HepG2 (cell line): ENCODE measurements around the gene ZBTB25. TPM values are rescaled to one million over a fixed set of nuclear protein-coding genes. Genes with fewer than 3 reads are reported as not detected.

ENCODE experiments used
- ATF3 ChIP-seq: sonication (generic); formaldehyde crosslinking; IDR thresholded peaks from 2 replicates; pipeline ENCODE4 v1.4.0; 2020; ENCODE audit warnings: missing genetic modification reagents
- FOXO1 ChIP-seq: sonication (generic); formaldehyde crosslinking; IDR thresholded peaks from 2 replicates; pipeline ENCODE4 v1.4.0; 2020; ENCODE audit warnings: missing genetic modification reagents
- GPN1 ChIP-seq: sonication (generic); formaldehyde crosslinking; IDR thresholded peaks from 2 replicates; pipeline ENCODE4 v1.5.1; 2020; ENCODE audit warnings: missing genetic modification reagents, borderline replicate concordance
- HDAC2 ChIP-seq: sonication (generic); formaldehyde crosslinking; IDR thresholded peaks from 2 replicates; pipeline ENCODE4 v1.4.0; 2020; ENCODE audit warnings: missing genetic modification reagents
- KDM2A ChIP-seq: sonication (generic); formaldehyde crosslinking; IDR thresholded peaks from 2 replicates; pipeline ENCODE4 v1.4.0; 2020; ENCODE audit warnings: low read depth, missing genetic modification reagents, borderline replicate concordance
- MAX ChIP-seq: IDR thresholded peaks from 2 replicates; pipeline ENCODE4 v1.6.1; 2012; ENCODE audit warnings: inconsistent platforms
- ZFP36L2 ChIP-seq: sonication (generic); formaldehyde crosslinking; IDR thresholded peaks from 2 replicates; pipeline ENCODE4 v1.4.0; 2020; ENCODE audit warnings: missing genetic modification reagents
- ZNF709 ChIP-seq: sonication (generic); formaldehyde crosslinking; IDR thresholded peaks from 2 replicates; pipeline ENCODE4 v1.5.0; 2020; ENCODE audit warnings: mild to moderate bottlenecking, missing genetic modification reagents
- ZNF772 ChIP-seq: sonication (generic); formaldehyde crosslinking; IDR thresholded peaks from 2 replicates; pipeline ENCODE4 v1.5.0; 2020; ENCODE audit warnings: mild to moderate bottlenecking, missing genetic modification reagents
- ZNF792 ChIP-seq: IDR thresholded peaks from 2 replicates; pipeline ENCODE4 v1.6.1; 2016
- polyA plus RNA-seq, 8 experiments: library from polyadenylated mRNA; depleted of rRNA in 3 of 8; stranded (reverse) in 7 of 8; unstranded in 1 of 8; fragments of >200 nt; fragmentation: Illumina TruSeq in 4 of 8; extraction: Trizol in 4 of 8; gene quantifications; 2 replicates each; pipeline versions ENCODE4 v1.2.1 to v1.2.3, GENCODE V29; 2011 to 2016; ENCODE audit warnings: low read depth in 4 of 8, missing spikeins in 1 of 8, mixed read lengths in 1 of 8; ENCODE audit not compliant: insufficient read depth in 1 of 8
- total RNA-seq, 5 experiments: library from RNA; depleted of rRNA; stranded (reverse); fragments of >200 nt; fragmentation: Illumina TruSeq; extraction: Trizol; gene quantifications; 2 replicates each; pipeline ENCODE4 v1.2.3, GENCODE V29; 2016; ENCODE audit warnings: low read depth in 1 of 5
- TF ChIP-seq, protein P1 (sequence below): sonication (generic); formaldehyde crosslinking; IDR thresholded peaks from 2 replicates; pipeline ENCODE4 v1.4.0; 2020; ENCODE audit warnings: mild to moderate bottlenecking, missing genetic modification reagents
- TF ChIP-seq, protein P2 (sequence below): sonication (generic); formaldehyde crosslinking; IDR thresholded peaks from one replicate; pipeline ENCODE4 v1.5.1; 2020; ENCODE audit warnings: mild to moderate bottlenecking, missing genetic modification reagents; ENCODE audit errors: not compliant biosample characterization
- TF ChIP-seq, protein P3 (sequence below): sonication (generic); formaldehyde crosslinking; IDR thresholded peaks from 2 replicates; pipeline ENCODE4 v1.4.0; 2020; ENCODE audit warnings: missing genetic modification reagents, mild to moderate bottlenecking, borderline replicate concordance

Gene ZBTB25
- total and polyA plus RNA-seq, 2 of the 13 experiments (the other 11 are each of a cell fraction or from before 2014, with no cell fraction given): 3.5 to 7.6 TPM

DNA sequence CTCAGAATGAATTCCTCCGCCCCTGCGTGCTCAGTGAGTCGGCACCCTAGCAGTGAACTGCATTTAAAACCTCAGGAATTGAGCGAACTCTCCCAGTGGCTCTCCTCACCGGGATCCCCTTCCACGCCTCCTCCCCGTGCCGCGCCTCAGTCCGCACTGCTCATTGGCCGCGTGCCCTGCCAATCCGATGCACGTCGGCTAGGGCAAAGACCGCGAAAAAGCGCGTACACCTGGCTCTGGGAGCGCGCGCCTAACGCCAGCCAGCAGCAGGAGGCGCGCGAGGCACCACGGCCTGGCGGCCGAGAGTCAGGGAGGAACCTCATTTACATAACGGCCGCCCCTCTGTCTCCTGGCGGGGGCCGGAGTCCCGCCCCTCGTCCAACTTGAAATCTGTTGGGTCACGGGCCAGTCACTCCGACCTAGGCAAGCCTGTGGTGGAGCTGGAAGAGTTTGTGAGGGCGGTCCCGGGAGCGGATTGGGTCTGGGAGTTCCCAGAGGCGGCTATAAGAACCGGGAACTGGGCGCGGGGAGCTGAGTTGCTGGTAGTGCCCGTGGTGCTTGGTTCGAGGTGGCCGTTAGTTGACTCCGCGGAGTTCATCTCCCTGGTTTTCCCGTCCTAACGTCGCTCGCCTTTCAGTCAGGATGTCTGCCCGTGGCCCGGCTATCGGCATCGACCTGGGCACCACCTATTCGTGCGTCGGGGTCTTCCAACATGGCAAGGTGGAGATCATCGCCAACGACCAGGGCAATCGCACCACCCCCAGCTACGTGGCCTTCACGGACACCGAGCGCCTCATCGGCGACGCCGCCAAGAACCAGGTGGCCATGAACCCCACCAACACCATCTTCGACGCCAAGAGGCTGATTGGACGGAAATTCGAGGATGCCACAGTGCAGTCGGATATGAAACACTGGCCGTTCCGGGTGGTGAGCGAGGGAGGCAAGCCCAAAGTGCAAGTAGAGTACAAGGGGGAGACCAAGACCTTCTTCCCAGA is 36.9 kb upstream of the ZBTB25 start, which contains the start of gene HSPA2 (continued):
- no peak for TF ChIP-seq ATF3 (CRISPR knock-in tag)
- peak; percentile 28; the same call in 1 of the 2 replicates for TF ChIP-seq FOXO1 (CRISPR knock-in tag)
- peak; percentile 78; the same call in 1 of the 2 replicates for TF ChIP-seq ZNF772
- peak; percentile 71 for TF ChIP-seq MAX
- 0 out of 2 replicates have a peak, but pooled peaks have one; percentile 31 for TF ChIP-seq ZNF792 (CRISPR knock-in tag)
- peak; percentile 75; the same call in 1 of the 2 replicates for TF ChIP-seq KDM2A (CRISPR knock-in tag)
- TF ChIP-seq, protein P1, sequence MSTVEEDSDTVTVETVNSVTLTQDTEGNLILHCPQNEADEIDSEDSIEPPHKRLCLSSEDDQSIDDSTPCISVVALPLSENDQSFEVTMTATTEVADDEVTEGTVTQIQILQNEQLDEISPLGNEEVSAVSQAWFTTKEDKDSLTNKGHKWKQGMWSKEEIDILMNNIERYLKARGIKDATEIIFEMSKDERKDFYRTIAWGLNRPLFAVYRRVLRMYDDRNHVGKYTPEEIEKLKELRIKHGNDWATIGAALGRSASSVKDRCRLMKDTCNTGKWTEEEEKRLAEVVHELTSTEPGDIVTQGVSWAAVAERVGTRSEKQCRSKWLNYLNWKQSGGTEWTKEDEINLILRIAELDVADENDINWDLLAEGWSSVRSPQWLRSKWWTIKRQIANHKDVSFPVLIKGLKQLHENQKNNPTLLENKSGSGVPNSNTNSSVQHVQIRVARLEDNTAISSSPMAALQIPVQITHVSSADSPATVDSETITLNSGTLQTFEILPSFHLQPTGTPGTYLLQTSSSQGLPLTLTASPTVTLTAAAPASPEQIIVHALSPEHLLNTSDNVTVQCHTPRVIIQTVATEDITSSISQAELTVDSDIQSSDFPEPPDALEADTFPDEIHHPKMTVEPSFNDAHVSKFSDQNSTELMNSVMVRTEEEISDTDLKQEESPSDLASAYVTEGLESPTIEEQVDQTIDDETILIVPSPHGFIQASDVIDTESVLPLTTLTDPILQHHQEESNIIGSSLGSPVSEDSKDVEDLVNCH (CRISPR knock-in tag): no peak
- TF ChIP-seq, protein P2, sequence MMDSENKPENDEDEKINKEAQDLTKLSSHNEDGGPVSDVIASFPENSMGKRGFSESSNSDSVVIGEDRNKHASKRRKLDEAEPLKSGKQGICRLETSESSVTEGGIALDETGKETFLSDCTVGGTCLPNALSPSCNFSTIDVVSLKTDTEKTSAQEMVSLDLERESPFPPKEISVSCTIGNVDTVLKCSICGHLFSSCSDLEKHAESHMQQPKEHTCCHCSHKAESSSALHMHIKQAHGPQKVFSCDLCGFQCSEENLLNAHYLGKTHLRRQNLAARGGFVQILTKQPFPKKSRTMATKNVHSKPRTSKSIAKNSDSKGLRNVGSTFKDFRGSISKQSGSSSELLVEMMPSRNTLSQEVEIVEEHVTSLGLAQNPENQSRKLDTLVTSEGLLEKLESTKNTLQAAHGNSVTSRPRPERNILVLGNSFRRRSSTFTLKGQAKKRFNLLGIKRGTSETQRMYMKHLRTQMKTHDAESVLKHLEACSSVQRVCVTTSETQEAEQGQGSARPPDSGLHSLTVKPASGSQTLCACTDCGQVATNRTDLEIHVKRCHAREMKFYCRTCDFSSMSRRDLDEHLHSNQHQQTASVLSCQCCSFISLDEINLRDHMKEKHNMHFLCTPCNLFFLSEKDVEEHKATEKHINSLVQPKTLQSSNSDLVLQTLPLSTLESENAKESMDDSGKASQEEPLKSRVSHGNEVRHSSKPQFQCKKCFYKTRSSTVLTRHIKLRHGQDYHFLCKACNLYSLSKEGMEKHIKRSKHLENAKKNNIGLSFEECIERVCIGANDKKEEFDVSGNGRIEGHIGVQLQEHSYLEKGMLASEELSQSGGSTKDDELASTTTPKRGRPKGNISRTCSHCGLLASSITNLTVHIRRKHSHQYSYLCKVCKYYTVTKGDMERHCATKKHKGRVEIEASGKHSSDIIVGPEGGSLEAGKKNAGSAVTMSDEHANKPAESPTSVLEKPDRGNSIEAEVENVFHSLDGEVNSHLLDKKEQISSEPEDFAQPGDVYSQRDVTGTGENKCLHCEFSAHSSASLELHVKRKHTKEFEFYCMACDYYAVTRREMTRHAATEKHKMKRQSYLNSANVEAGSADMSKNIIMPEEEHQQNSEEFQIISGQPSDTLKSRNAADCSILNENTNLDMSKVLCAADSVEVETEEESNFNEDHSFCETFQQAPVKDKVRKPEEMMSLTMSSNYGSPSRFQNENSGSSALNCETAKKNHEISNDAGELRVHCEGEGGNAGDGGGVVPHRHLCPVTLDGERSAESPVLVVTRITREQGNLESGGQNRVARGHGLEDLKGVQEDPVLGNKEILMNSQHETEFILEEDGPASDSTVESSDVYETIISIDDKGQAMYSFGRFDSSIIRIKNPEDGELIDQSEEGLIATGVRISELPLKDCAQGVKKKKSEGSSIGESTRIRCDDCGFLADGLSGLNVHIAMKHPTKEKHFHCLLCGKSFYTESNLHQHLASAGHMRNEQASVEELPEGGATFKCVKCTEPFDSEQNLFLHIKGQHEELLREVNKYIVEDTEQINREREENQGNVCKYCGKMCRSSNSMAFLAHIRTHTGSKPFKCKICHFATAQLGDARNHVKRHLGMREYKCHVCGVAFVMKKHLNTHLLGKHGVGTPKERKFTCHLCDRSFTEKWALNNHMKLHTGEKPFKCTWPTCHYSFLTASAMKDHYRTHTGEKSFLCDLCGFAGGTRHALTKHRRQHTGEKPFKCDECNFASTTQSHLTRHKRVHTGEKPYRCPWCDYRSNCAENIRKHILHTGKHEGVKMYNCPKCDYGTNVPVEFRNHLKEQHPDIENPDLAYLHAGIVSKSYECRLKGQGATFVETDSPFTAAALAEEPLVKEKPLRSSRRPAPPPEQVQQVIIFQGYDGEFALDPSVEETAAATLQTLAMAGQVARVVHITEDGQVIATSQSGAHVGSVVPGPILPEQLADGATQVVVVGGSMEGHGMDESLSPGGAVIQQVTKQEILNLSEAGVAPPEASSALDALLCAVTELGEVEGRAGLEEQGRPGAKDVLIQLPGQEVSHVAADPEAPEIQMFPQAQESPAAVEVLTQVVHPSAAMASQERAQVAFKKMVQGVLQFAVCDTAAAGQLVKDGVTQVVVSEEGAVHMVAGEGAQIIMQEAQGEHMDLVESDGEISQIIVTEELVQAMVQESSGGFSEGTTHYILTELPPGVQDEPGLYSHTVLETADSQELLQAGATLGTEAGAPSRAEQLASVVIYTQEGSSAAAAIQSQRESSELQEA (CRISPR knock-in tag): no peak
- no peak for TF ChIP-seq ZFP36L2 (CRISPR knock-in tag)
- TF ChIP-seq, protein P3, sequence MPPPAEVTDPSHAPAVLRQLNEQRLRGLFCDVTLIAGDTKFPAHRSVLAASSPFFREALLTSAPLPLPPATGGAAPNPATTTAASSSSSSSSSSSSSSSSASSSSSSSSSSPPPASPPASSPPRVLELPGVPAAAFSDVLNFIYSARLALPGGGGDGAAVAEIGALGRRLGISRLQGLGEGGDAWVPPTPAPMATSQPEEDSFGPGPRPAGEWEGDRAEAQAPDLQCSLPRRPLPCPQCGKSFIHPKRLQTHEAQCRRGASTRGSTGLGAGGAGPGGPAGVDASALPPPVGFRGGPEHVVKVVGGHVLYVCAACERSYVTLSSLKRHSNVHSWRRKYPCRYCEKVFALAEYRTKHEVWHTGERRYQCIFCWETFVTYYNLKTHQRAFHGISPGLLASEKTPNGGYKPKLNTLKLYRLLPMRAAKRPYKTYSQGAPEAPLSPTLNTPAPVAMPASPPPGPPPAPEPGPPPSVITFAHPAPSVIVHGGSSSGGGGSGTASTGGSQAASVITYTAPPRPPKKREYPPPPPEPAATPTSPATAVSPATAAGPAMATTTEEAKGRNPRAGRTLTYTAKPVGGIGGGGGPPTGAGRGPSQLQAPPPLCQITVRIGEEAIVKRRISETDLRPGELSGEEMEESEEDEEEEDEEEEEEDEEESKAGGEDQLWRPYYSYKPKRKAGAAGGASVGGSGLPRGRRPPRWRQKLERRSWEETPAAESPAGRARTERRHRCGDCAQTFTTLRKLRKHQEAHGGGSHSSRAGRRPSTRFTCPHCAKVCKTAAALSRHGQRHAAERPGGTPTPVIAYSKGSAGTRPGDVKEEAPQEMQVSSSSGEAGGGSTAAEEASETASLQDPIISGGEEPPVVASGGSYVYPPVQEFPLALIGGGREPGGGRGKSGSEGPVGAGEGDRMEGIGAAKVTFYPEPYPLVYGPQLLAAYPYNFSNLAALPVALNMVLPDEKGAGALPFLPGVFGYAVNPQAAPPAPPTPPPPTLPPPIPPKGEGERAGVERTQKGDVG: no peak
- TF ChIP-seq GPN1 (CRISPR knock-in tag): no peak
- peak; percentile 28; the same call in 1 of the 2 replicates for TF ChIP-seq HDAC2 (CRISPR knock-in tag)
- 0 out of 2 replicates have a peak, but pooled peaks have one; percentile 19 for TF ChIP-seq ZNF709 (CRISPR knock-in tag)
